GM21390 (cell line): Measurements from ENCODE around the gene UBA6.
"Not testable (repeated sequence)": the region's sequence is repeated elsewhere in the genome, so short reads cannot be mapped to it uniquely, and the experiment has no call there.

Experiments
- ATAC-seq: cut with Tn5 transposase; IDR thresholded peaks from one replicate; pipeline ENCODE4 v1.9.1; 2021; ENCODE audit not compliant: unreplicated experiment

Gene UBA6

DNA sequence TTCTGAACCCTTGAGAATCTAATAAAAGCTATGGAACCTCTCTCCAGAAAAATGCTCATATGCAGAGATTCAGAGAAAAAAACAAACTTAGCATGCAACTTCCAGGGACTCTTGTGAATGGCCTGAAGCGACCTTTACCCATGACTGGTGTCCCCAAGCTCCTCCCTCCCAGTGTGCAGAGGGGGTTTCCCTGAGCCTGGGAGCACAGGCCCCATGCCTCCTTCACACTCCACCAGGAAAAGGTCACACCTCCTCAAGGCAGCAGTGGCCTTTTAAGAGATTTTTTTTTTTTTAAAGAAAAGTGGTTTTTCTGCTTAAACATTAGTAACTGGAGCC lies 13.3 kb upstream of the UBA6 start:
- no peak for ATAC-seq

DNA sequence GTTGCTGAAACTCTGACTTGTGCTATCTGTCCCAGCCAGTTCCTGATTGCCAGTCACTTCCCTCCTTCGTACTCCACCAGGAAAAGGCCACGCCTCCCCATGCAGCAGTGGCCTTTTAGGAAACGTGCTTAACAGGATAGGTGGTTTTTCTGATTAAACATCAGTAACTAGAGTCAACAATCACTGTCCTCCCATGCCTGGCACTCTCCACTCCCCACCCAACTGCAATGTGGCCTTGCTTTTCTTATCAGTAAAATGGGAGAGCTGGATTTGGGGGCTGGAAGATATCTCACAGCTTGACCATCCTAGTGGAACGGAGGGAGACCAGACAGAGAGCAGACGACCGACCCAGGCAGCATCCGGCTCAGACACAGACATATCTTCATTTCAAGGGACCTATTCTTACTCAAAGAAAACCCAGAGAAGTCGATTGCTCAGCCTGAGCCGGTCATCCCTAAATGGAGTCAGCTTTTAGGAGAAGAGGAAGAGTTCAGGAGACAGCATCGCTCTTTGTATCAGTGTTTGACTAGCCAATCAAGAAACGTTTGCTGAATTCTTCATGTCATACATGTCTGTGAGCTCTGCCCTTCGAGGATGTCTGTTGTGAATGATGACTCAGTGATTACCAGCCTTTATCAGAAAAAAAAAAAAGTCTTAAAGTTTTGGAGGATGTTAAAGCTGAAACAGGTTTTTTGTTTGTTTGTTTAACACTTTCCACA lies 12.7 kb upstream of the UBA6 start:
- ATAC-seq: no peak

GRCh38 chr4:67712650-67713528 lies 11.9 kb upstream of the UBA6 start:
- no peak for ATAC-seq

- ATAC-seq: no peak
Observed at GRCh38 chr4:67712000-67712625, 11.2 kb upstream of the UBA6 start.

DNA sequence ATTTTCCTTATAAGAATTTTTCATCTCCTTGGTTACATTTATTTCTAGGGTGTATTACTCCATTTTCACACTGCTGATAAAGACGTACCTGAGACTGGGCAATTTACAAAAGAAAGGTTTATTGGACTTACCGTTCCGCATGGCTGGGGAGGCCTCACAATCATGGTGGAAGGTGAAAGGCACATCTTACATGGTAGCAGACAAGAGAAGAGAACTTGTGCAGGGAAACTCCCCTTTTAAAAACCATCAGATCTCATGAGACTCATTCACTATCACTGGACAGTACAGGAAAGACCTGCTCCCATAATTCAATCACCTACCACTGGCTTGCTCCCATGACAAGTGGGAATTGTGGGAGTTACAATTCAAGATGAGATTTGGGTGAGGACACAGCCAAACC lies 5.7 kb upstream of the UBA6 start:
- not testable (repeated sequence) for ATAC-seq

GRCh38 chr4:67704843-67705242 lies 3.9 kb upstream of the UBA6 start:
- ATAC-seq: no peak

DNA sequence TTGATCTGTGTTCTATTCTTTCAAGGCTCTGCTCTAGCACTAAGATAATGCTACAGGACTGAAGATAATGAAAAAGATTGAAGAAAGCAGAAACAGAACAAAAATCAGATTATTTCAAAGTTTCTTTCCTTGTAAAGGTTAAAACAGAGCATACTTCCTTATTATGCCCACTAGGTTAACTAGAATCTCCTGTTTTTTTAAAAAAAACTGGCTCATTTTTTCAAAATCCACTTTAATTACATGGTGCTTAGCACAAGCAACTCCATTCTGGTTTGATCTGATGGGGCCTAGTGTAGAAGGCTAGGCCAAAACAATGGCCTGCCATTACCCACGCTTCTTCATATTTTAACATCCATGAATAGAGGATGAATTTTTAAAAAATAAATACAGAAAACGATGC lies 1.2 kb upstream of the UBA6 start:
- ATAC-seq: no peak

GRCh38 chr4:67701517-67701850 lies 529 bp upstream of the UBA6 start:
- ATAC-seq: no peak

DNA sequence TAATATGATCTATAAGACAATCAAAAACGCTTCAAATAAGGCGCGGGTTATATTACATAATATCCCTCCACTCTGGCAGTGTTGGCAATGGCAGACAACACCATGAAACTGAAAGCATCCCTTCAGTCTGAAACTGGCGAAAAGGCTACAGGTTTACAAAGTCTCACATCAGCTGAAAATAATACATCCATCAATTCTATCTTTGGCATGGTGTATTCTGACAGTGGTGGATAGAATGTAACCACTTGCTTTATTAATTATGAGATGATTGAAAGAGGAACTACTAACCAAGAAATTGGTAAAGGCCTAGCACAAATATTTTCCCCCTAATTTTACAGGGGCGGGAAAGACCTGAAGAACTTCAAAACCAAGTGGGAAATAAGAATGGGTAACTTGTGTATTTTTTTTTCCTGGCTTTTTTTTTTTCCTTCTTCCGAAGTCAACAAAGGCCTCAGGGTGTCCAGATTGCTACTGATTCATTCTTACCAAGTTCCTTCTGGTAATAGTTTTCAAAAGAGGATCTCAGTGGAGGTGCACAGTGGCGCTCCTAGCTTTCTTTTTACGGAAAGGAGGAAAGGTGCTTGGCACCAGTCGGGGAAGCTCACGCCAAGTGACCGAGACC lies 728 bp downstream of the UBA6 start:
- ATAC-seq: peak; percentile 23

DNA sequence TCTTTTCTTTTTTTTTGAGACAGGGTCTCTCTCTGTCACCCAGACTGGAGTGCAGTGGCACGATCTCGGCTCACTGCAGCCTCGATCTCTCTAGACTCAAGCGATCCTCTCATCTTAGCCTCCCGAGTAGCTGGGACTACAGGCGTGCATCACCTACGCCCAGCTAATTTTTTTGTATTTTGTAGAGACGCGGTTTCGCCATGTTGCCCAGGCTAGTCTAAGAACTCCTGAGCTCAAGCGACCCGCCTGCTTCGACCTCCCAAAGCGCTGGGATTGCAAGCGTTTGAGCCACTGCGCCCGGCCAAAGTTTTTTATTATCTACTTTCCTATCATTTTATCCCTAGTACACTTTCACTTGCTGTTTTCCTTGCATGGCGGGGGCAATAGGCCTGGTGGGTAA lies 1.4 kb downstream of the UBA6 start:
- no peak for ATAC-seq

DNA sequence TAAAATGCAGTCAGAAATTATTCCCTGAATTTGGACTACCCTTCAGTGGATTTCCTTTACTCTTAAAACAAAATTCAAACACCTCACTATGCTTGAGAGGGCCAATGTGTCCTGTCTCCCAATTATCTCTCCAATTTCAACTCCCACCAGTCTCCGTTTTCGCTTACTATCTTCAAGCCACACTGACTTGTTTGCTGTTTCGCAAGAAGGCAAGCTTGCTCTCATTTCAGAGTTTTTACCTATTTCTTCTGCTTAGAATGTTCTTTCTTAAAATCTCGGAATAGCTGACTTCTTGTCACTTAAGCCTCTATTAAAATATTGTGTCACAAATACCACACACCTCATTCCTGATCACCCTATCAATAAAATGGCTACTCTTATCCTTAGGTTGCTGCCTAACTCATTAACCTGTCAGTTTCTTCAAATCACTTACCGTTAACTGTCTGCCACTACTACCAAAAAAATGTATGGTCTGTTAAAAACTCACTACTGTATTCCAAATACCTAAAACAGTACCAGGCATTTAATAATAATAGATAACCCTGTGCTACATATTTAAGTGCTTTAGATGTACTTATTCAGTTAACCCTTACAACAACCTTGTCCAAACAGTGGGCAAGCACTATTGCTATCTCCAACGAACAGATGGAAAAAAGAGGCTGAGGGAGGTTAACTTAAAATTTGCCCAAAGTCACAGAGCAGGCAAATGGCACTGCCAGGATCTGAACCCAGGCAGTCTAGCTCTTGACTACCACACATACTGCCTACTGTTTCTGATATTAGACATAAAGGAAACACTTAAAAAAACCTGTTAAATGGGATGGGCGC lies 2.9 kb downstream of the UBA6 start:
- ATAC-seq: no peak

GRCh38 chr4:67696061-67696460 lies 4.9 kb downstream of the UBA6 start:
- no peak for ATAC-seq

- no peak for ATAC-seq
Observed at GRCh38 chr4:67694662-67695061, 6.3 kb downstream of the UBA6 start.

- no peak for ATAC-seq
Observed at GRCh38 chr4:67691328-67691727, 9.6 kb downstream of the UBA6 start.

GRCh38 chr4:67687636-67688035 lies 13.3 kb downstream of the UBA6 start:
- ATAC-seq: no peak

DNA sequence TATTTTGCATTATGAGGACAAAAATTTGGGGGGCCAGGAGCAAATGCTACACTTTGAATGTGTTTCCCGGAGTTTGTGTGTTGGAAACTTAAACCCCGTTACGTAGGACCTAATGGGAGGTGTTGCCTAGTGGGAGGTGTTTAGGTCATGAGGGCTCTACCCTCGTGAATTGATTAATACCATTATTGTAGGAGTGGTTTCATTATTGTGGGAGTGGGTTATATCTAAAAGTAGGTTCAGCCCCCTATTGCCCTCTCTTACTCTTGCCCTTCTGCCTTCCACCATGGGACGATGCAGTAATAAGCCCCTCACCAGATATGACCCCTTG lies 15.5 kb downstream of the UBA6 start:
- ATAC-seq: no peak

GRCh38 chr4:67684839-67685531 lies 16.0 kb downstream of the UBA6 start:
- ATAC-seq: peak; percentile 73

- no peak for ATAC-seq
Observed at GRCh38 chr4:67682266-67682665, 18.7 kb downstream of the UBA6 start.

GRCh38 chr4:67680581-67681222 lies 20.3 kb downstream of the UBA6 start:
- no peak for ATAC-seq

GRCh38 chr4:67678612-67679011 lies 22.3 kb downstream of the UBA6 start:
- no peak for ATAC-seq
